ENCODE results near the gene NUP214. TPM values are rescaled to one million over a fixed set of nuclear protein-coding genes. Genes with fewer than 3 reads are reported as not detected.
"Not testable (repeated sequence)": the region's sequence is repeated elsewhere in the genome, so short reads cannot be mapped to it uniquely, and the experiment has no call there.

Gene NUP214
- polyA plus RNA-seq, 4 donors: 44.5 to 61.3 (median 50.6) TPM

- no peak for DNase-seq (ENCODE audit: low read depth in 4 of 4, low spot score in 3 of 4)
Observed at GRCh38 chr9:131257266-131258025, 132.1 kb downstream of the NUP214 start.

GRCh38 chr9:131258186-131258585 is 132.8 kb downstream of the NUP214 start:
- DNase-seq (ENCODE audit: low read depth in 4 of 4, low spot score in 3 of 4): no peak

GRCh38 chr9:131258698-131259431 is 133.5 kb downstream of the NUP214 start:
- DNase-seq (ENCODE audit: low read depth in 4 of 4, low spot score in 3 of 4): no peak

- no peak for DNase-seq (ENCODE audit: low read depth in 4 of 4, low spot score in 3 of 4)
Observed at GRCh38 chr9:131259432-131259898, 134.1 kb downstream of the NUP214 start.

GRCh38 chr9:131259916-131260597 is 134.7 kb downstream of the NUP214 start:
- DNase-seq (ENCODE audit: low read depth in 4 of 4, low spot score in 3 of 4): no peak

- no peak for DNase-seq (ENCODE audit: low read depth in 4 of 4, low spot score in 3 of 4)
Observed at GRCh38 chr9:131260751-131261452, 135.5 kb downstream of the NUP214 start.

GRCh38 chr9:131262327-131263032 is 137.1 kb downstream of the NUP214 start:
- DNase-seq (ENCODE audit: low read depth in 4 of 4, low spot score in 3 of 4): no peak

- not testable (repeated sequence) for DNase-seq (ENCODE audit: low read depth in 4 of 4, low spot score in 3 of 4)
Observed at GRCh38 chr9:131263033-131263343, 137.6 kb downstream of the NUP214 start.

GRCh38 chr9:131263701-131264100 is 138.3 kb downstream of the NUP214 start:
- DNase-seq (ENCODE audit: low read depth in 4 of 4, low spot score in 3 of 4): no peak

- DNase-seq (ENCODE audit: low read depth in 4 of 4, low spot score in 3 of 4): no peak
Observed at GRCh38 chr9:131264231-131264630, 138.8 kb downstream of the NUP214 start.

- no peak for DNase-seq (ENCODE audit: low read depth in 4 of 4, low spot score in 3 of 4)
Observed at GRCh38 chr9:131266266-131267229, 141.2 kb downstream of the NUP214 start.

- no peak for DNase-seq (ENCODE audit: low read depth in 4 of 4, low spot score in 3 of 4)
Observed at GRCh38 chr9:131270171-131271015, 145.0 kb downstream of the NUP214 start.

- DNase-seq (ENCODE audit: low read depth in 4 of 4, low spot score in 3 of 4): not testable (repeated sequence)
Observed at GRCh38 chr9:131271016-131271273, 145.6 kb downstream of the NUP214 start.

GRCh38 chr9:131271506-131271931 is 146.1 kb downstream of the NUP214 start:
- DNase-seq (ENCODE audit: low read depth in 4 of 4, low spot score in 3 of 4): no peak

GRCh38 chr9:131272212-131272611 is 146.8 kb downstream of the NUP214 start:
- no peak for DNase-seq (ENCODE audit: low read depth in 4 of 4, low spot score in 3 of 4)

GRCh38 chr9:131273146-131273855 is 147.9 kb downstream of the NUP214 start:
- DNase-seq (ENCODE audit: low read depth in 4 of 4, low spot score in 3 of 4): no peak

GRCh38 chr9:131273856-131274673 is 148.7 kb downstream of the NUP214 start:
- no peak for DNase-seq (ENCODE audit: low read depth in 4 of 4, low spot score in 3 of 4)
